Measurements from ENCODE around the gene ACOT4.
"Not testable (repeated sequence)": the region's sequence is repeated elsewhere in the genome, so short reads cannot be mapped to it uniquely, and the experiment has no call there.

- TF ChIP-seq CTCF (IDR thresholded peaks at IDR 0.05; ENCODE audit: low read depth, low read length, missing input control); MAX (IDR thresholded peaks at IDR 0.05); ATF3 (IDR thresholded peaks at IDR 0.05); REST (IDR thresholded peaks at IDR 0.05); JUND (IDR thresholded peaks at IDR 0.05); YY1 (IDR thresholded peaks at IDR 0.05); RXRA (IDR thresholded peaks at IDR 0.05): not testable (repeated sequence)
These were observed 33.4 kb upstream of the ACOT4 start for GRCh38 chr14:73558238-73558637.

All from liver (tissue), 3 donors.